Measurements from ENCODE around the gene PODN.

- TF ChIP-seq GATA3 (IDR thresholded peaks at IDR 0.05; ENCODE audit: low read depth, low read length) = no peak
- TF ChIP-seq GATA2 (IDR thresholded peaks at IDR 0.05; ENCODE audit: low read depth, low read length) = no peak
Observed at GRCh38 chr1:53044926-53045325, 17.1 kb upstream of the PODN start.

All from SH-SY5Y (cell line).